GM21360 (cell line): ENCODE measurements around the gene PPP1R15A.
A peak's percentile ranks its signal among the peaks of the same experiment; 100 is the strongest.
"Not testable (repeated sequence)": the region's sequence is repeated elsewhere in the genome, so short reads cannot be mapped to it uniquely, and the experiment has no call there.

Experiments used
- ATAC-seq: cut with Tn5 transposase; IDR thresholded peaks from one replicate; pipeline ENCODE4 v1.9.1; 2021; ENCODE audit warnings: mild to moderate bottlenecking, moderate library complexity; ENCODE audit not compliant: unreplicated experiment

Gene PPP1R15A

DNA sequence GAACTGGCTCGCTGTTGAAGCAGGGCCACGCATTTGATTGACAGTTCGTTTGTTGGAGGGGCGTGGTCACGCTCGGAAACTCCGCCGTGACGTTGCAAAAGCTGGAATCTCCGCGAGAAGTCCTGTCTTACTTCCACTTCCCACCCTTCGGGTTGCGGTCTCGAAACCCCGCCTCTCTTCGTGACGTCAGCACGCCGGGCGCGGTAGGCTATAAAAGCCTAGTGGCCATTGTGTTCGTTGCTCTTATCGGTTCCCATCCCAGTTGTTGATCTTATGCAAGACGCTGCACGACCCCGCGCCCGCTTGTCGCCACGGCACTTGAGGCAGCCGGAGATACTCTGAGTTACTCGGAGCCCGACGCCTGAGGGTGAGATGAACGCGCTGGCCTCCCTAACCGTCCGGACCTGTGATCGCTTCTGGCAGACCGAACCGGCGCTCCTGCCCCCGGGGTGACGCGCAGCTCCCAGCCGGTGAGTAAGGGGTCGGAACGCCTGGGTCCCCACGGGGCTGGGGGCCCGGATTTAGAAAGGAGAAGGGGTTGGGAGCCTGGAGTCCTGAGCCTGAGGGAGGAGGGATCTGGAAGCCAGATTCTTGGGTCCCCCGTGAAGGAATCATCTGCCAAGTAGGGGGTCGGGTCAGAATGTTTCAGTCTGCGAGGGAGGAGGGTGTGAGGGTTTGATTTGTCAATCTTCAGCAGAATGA, at the start of gene PPP1R15A:
Gene PPP1R15A, plus strand, starts transcription at position 240 of the 702 bp plus-strand sequence. CDS start 813 bp downstream, outside the sequence.
- peak; percentile 30 for ATAC-seq

DNA sequence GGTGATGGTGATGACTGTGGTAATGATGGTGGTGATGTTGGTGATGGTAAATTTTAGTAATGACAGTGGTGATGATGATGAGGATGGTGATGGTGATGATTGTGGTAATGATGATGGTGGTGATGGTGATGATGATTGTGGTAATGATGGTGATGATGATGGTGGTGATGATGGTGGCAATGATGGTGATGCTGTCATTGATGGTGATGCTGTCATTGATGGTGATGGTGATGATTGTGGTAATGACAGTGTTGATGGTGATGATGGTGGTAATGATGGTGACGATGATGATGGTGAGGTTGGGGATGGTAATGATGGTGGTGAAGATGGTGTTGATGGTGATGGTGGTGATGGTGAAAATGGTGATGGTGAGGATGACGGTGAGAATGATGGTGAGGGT, 49.7 kb upstream of the PPP1R15A start:
- no peak for ATAC-seq

DNA sequence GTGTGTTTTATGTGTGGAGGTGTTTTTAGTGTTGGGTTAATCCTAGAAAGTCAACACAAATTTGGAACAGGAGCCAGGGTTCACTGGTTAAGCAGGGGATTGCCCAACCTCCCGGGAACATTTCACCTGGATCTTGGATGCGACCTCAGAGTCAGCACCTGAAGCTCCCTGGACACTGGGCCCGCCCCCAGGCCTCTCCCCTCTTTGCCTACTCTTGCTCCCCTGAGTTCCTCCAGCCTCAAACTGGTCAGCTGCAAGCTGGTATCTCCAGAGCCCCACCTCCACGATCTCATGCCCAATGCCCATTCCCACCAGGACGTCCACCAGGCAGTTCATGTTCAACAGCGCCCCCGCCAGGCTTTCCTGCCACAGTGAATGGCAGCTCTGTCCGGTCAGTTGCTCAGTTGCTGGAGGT, 45.6 kb upstream of the PPP1R15A start:
- no peak for ATAC-seq

DNA sequence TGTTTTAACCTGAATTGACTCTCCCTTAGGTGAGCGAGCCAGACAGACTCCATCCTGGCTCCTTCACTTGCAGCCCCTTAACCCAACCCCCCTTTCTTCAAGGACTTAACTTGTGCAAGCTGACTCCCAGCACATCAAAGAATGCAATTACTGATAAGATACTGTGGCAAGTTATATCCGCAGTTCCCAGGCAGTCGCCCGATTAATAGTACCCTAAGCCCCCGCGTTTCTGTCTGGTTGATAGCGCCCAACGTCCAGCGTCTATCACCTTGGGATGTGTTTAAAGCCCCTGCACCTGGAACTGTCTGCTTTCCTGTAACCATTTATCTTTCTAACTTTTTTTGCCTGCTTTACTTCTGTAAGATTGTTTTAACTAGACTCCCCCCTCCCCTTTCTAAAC, 42.1 kb upstream of the PPP1R15A start:
- ATAC-seq = no peak

DNA sequence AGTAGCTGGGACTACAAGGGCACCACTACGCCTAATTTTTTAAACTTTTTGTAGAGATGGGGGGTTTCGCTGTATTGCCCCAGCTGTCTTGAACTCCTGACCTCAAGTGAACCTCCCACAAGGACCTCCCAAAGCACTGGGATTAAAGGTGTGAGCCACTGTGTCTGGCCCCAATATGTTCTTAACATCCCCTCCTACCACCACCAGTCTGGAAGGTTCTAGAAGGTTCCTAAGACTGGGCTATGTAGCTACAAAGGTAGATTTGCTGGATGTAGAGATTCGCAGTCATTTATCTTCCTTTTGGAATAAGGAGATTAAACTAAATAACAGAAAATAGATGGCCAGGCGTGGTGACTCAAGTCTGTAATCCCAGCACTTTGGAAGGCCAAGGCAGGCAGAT, 41.3 kb upstream of the PPP1R15A start:
- ATAC-seq = no peak

DNA sequence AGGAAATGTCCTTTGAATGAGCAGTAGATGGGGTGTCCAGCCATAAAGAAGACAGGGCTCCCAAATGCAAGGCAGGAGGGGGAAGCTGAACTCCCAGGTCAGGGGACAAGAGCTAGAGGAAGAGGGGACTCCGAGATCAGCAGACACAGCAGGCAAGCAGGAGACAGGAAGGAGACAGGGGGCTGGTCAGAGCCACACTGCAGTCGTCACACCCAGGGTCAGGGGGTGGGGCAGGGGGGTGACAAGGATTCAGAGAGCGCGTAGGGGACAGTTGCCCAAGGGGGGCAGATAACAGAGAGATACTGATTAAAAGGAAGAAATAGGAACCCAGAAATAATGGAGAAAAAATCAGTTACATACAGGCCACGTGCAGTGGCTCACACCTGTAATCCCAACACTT, 39.2 kb upstream of the PPP1R15A start:
- ATAC-seq = no peak

DNA sequence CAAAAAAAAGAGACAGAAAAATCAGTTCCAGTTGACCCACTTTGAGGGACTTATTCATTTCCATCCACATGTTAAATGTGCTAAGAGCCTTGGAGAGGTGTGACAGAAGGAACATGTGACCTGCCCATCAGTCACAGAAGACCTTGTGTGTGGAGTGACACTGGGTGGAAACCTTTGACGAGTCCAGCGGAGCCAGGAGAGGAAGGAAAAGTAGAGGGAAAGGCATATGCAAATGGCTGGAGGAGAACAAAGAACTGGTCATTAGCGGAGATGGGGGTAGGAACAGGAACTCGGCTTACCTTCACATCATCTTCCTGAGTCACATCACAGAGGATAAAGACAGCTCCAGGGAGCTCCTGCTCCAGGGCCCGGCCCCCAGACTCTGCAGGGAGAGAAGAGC, 38.2 kb upstream of the PPP1R15A start:
- no peak for ATAC-seq

DNA sequence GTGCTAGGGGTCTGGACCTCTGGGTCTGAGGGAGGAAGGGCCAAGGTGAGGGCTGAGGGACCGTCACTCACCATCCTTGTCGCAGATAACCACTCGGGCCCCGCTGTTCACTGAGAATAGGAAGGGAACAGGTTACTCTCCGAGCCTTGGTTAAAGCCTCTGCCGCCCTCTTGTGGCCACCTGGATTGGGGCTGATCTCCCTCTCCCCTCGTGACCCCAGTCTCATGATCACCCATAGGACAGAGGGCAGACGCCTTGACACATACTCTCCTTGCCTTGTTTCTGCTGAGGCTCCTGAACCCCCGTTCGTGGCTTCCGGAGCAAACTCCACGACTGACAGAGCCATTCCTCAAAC, 36.5 kb upstream of the PPP1R15A start:
- ATAC-seq = peak; percentile 50

DNA sequence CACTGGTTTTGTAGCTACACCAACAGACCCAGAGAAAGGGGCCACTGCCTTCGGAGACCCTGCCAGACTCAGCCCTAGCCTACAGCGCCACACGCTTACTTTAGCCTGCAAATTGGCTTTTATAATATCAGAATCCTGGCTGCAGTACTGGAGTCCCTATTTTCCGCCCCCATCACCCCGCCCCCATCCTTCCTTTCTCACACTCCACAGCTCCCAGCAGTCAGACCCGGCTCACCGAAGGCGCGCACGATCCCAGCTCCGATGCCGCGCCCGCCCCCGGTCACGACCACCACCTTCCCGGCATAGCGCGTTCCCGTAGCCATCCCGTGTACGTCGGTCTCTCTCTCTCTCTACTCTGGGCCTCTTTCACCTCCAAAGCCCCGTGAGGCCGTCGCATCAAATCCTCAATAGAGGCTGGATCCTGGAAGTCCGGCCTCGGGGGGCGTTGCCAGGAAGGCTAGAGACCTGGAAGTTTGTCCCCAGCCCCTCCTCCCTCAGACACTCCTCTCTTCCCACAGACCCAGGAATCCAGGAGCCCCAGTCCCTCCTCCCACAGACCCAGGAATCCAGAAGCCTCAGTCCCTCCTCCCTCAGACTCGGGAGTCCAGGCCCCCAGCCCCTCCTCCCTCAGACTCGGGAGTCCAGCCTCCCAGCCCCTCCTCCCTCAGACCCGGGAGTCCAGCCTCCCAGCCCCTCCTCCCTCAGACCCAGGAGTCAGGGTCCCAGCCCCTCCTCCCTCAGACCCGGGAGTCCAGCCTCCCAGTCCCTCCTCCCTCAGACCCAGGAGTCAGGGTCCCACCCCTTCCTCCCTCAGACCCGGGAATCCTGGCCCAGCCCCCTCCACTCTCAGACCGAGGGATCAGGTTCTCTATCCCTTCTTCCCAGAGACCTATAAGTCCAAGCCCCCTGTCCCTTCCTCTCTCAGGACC, 35.9 kb upstream of the PPP1R15A start, which contains the start of gene HSD17B14:
Gene HSD17B14, minus strand, starts transcription at position 403 of the 929 bp plus-strand sequence. Its CDS starts 80 bp downstream, at position 323.
- ATAC-seq = no peak

DNA sequence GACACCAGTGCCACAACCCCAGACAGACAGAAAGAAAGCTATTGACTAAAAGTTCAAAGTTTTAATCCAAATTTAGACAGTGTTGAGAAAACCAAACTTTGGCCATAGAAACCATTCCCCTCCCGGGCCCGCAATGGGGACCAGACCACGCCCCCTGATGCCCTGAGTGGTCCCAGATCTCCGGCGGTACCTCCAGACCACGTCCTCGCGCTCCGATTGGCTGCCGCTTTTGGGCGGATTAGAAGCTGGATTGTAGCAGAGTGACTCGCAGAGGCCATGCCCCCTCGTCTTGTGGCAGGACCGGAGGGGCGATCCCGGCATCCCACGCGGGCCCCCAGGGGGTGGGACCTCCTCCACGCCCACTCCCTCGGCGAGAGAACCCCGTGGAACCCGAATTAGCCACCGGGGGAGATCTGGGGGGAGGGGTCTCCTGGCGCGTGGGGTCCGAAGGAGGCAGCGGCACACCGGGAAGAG, 35.1 kb upstream of the PPP1R15A start:
- peak; percentile 61 for ATAC-seq

DNA sequence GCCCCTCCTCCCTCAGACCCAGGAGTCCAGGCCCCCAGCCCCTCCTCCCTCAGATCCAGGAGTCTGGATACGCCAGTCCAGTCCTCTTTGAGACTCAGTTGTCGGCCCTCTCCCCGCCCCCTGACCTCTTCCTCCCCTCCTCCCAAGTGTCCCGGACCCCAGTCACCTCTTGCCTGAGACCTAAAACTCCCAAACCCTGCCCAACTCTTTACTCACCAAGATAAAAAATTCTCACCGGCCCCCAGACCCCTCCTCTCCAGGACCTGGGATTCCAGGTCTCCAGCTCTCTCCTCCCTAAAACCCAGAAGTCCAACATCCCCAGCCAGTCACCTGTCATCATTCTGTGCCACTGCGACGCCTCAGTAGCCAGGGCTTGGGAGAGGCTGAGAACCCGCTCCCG, 34.5 kb upstream of the PPP1R15A start:
- no peak for ATAC-seq

DNA sequence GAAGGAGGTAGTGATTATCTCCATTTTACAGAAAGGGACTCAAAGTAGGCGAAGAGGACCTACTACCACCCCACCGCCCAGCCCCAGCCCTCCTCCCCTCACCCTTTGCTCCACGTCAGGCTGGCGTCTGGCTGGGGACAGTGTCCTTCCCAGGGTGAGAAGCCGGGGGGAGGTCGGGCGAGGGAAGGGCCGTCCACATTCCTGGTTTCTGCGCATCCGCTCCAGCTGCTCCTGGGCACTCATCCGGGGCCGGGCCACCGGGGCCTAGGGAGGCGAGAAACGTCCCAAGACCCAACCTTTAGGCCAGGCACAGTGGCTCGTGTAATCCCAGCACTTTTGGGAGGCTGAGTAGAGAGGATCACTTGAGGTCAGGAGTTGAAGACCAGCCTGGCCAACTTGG, 31.2 kb upstream of the PPP1R15A start:
- no peak for ATAC-seq

DNA sequence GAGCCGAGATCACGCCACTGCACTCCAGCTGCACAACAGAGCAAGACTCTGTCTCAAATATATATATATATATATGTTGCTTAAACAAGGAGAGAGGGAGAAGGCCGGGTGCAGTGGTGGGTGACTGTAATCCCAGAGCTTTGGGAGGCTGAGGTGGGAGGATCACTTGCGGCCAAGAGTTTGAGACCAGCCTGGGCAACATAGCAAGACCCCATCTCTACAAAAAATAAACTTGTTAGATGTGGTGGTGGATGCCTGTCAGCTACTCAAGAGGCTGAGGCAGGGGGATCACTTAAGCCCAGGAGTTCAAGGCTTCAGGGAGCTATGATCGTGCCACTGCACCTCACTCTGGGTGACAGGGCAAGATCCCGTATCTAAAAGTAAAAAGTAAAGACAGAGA, 30.6 kb upstream of the PPP1R15A start:
- ATAC-seq = no peak

DNA sequence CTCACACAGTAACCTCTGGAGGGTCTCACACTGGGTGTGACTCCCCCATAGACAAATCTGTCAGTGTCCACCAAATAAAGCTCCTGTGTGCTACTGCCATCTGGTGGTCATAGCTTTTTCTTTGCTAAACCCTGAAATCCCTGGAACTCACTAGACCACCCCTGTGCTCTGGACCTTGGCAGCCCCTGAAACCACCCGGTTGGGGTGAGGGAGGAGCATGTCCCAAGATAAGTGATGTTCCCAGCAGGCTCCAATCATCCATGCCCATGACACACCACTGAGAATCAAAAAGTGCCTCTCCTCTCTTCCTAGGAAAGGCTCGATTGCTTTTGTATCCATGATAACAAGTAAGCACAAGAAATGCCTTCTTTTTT, 29.4 kb upstream of the PPP1R15A start:
- ATAC-seq = no peak

DNA sequence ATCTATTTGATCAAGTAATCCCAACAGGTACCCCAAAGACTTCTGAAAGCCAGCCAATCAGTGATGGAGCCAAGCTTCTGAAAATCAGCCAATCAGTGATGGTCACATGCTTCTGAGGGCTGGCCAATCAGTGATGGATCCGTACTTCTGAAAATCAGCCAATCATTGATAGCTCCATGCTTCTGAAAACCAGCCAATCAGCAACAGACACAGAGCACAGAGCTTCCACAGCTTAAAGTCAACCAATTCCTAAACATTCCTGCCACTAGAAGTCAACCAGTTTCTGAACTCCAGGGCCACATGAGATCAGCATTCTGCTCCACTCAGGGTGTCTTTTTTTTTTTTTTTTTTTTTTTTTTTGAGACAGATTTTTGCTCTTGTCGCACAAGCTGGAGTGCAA, 27.7 kb upstream of the PPP1R15A start:
- ATAC-seq = no peak

DNA sequence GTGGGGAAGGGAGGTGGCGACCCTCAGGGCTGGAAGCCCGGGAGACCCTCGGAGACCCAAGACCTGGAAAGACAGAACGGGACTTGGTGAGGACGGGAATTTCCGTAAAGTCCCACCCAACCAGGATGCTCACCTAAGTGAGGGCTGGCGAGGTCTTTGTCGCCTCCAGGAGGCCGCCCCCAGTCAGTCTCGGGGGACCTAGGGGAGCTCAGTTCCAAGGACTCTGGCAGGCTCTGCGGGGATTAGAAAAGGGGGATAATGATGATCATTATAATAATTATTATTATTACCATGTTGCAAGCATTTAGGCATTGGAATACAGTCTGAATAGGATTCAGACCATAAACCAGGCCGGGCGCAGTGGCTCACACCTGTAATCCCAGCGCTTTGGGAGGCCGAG, 26.8 kb upstream of the PPP1R15A start:
- ATAC-seq = no peak

DNA sequence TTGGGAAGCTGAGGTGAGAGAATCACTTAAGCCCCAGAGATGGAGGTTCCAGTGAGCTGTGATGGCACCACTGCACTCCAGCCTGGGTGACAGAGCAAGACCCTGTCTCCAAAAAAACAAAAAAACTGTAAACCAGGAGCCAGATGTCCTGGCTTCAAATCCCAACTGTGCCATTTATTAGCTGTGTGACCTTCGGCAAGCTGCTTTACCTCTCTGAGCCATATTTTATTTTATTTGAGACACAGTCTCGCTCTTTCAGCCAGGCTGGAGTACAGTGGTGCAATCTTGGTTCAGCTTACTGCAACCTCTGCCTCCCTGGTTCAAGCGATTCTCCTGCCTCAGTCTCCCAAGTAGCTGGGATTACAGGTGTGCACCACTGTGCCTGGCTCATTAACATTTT, 25.6 kb upstream of the PPP1R15A start:
- ATAC-seq = not testable (repeated sequence)

DNA sequence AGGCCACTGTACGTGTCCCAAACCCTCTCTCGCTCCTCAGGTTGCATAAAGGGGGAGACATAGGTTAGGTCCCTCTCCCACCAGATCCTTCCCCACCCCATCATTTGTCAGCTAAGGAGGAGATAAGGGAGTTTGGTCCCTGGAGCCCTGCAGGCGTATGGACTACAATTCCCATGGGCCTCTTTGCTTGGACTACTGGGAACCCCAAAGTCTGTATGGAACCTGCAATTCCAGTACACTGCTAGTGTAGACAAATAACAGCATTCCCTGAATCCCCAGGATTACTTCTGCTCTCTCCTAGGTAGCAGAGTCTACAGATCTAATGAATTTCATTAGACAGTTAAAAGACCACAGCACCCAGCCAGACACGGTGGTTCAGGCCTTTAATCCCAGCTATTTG, 19.9 kb upstream of the PPP1R15A start:
- ATAC-seq = no peak

DNA sequence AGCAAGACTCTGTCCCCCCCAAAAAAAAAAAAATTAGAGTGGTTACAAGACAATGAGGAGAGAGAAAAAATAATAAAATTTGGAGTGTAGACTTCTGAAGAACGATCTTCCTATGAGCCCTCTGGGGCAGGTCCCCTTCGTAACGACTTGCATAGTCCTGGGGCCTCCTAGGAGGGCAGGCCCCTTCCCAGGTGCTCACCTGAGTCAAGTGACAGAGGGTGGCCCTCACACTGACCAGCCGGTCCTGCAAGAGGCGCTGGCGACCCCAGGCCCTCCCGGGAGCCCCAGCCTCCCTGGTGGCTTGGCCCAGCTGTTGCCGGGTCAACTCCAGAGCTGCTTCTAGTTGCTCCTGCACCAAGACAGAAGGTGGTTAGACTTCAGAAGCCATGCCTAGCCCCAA, 18.7 kb upstream of the PPP1R15A start:
- no peak for ATAC-seq

DNA sequence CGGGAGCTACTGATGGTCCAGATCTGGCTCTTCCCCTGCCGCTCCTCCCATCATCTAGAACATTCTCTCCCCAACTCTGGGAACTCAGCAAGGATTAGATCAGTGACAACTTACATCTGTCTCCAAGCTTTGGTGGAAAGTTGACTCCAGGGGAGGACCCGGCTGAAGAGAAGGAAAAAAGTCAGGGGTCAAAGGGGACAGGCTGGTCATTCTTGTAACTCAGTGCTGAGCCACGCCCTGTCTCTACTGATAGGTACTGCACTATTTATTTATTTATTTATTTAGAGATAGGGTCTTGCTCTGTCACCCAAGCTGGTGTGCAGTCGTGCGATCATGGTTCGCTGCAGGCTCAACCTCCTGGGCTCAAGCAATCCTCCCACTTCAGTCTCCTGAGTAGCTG, 18.1 kb upstream of the PPP1R15A start:
- no peak for ATAC-seq

DNA sequence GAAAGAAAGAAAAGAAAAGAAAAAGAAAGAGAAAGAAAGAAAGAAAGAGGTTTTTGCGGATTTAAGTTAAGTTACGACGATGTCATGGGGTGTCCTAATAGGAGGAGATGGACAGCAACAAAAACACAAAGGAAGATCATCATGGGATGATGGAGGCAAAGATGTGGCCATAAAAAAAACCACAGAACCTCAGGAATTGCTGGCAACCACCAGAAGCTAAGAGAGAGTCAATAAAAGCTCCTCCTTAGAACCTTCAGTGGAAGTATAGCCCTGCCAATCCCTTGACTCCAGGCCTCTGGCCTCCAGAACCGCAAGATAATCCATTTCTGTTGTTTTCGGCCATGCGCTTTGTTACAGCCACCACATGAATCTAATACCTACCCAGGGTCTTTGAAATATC, 15.3 kb upstream of the PPP1R15A start:
- ATAC-seq = no peak
